DOHH2 (cell line): ENCODE measurements around the gene FRS3.

ENCODE experiments used
- H3F3A ChIP-seq: fragments of 200-600 bp; sonication (generic), shearing (Covaris generic); 2 replicates; pipeline ENCODE4 v1.6.0; 2016; ENCODE audit warnings: antibody characterized with exemption, mild to moderate bottlenecking; ENCODE audit not compliant: control insufficient read depth, insufficient read depth
- H3K27ac ChIP-seq: fragments of 200-600 bp; sonication (generic); 2 replicates; pipeline ENCODE4 v1.5.1; 2014; ENCODE audit warnings: low read depth, mild to moderate bottlenecking, low read length, moderate library complexity
- H3K27me3 ChIP-seq: fragments of 200-600 bp; sonication (generic); 2 replicates; pipeline ENCODE4 v1.6.1; 2014; ENCODE audit warnings: mild to moderate bottlenecking, low read length, mixed read lengths; ENCODE audit not compliant: control insufficient read depth
- H3K36me3 ChIP-seq: fragments of 200-600 bp; sonication (generic); 2 replicates; pipeline ENCODE4 v1.6.1; 2014; ENCODE audit warnings: mild to moderate bottlenecking, low read length, moderate library complexity, mixed read lengths; ENCODE audit not compliant: control insufficient read depth
- H3K4me1 ChIP-seq: fragments of 200-600 bp; sonication (generic); 2 replicates; pipeline ENCODE4 v1.6.1; 2014; ENCODE audit warnings: mild to moderate bottlenecking, low read length, mixed read lengths; ENCODE audit not compliant: control insufficient read depth
- H3K4me2 ChIP-seq: fragments of 200-600 bp; sonication (generic); 2 replicates; pipeline ENCODE4 v1.6.0; 2014; ENCODE audit warnings: mild to moderate bottlenecking, low read length, moderate library complexity
- H3K4me3 ChIP-seq: fragments of 200-600 bp; sonication (generic); 2 replicates; pipeline ENCODE4 v1.5.1; 2014; ENCODE audit warnings: mild to moderate bottlenecking, low read length, mixed read lengths
- H3K79me2 ChIP-seq: fragments of 200-600 bp; sonication (generic); 2 replicates; pipeline ENCODE4 v1.6.1; 2014; ENCODE audit warnings: mild to moderate bottlenecking, low read length, mixed read lengths; ENCODE audit not compliant: control insufficient read depth
- H3K9me2 ChIP-seq: fragments of 200-600 bp; sonication (generic); replicated peaks from 2 replicates; pipeline ENCODE4 v1.6.1; 2014; ENCODE audit warnings: mild to moderate bottlenecking, low read length, mixed read lengths; ENCODE audit not compliant: control insufficient read depth
- H3K9me3 ChIP-seq: fragments of 200-600 bp; sonication (generic); 2 replicates; pipeline ENCODE4 v1.6.1; 2014; ENCODE audit warnings: antibody characterized with exemption, low read length, mixed read lengths; ENCODE audit not compliant: control insufficient read depth, insufficient read depth
- H4K20me1 ChIP-seq: fragments of 200-600 bp; sonication (generic); 2 replicates; pipeline ENCODE4 v1.6.0; 2014; ENCODE audit warnings: low read depth, mild to moderate bottlenecking, antibody characterized with exemption, low read length, moderate library complexity; ENCODE audit not compliant: control insufficient read depth, insufficient read depth
- CTCF ChIP-seq: fragments of 200-600 bp; sonication (generic); IDR thresholded peaks from one replicate; pipeline ENCODE4 v1.5.1; 2014; ENCODE audit warnings: antibody characterized with exemption, mild to moderate bottlenecking, low read depth, low read length; ENCODE audit not compliant: poor library complexity, severe bottlenecking
- EZH2phosphoT487 ChIP-seq: fragments of 200-600 bp; sonication (generic); IDR thresholded peaks from 2 replicates; pipeline ENCODE4 v1.6.1; 2017; ENCODE audit warnings: borderline replicate concordance, mild to moderate bottlenecking, antibody characterized with exemption, low read length, moderate library complexity, mixed read lengths

FRS3 gene

GRCh38 chr6:41777551-41778285 is 2.0 kb downstream of the FRS3 start:
- TF ChIP-seq EZH2phosphoT487, result no peak
- TF ChIP-seq CTCF, result no peak
- no peak overlapping the region for H3K4me2 ChIP-seq
- H3K9me2 ChIP-seq, result no peaks in the 10 kb centered on the region
- peaks cover 12% of the 10 kb centered on the region for H3F3A ChIP-seq
- no peaks in the 10 kb centered on the region for H3K9me3 ChIP-seq
- H3K4me1 ChIP-seq, result peaks cover 21% of the 10 kb centered on the region
- no peak overlapping the region for H3K27ac ChIP-seq
- H3K36me3 ChIP-seq, result peaks cover 11% of the 10 kb centered on the region
- peaks cover 7% of the 10 kb centered on the region for H3K79me2 ChIP-seq
- no peak overlapping the region for H3K4me3 ChIP-seq
- peaks cover 4% of the 10 kb centered on the region for H3K27me3 ChIP-seq
- no peaks in the 10 kb centered on the region for H4K20me1 ChIP-seq

GRCh38 chr6:41775293-41775882 is 4.3 kb downstream of the FRS3 start:
- TF ChIP-seq EZH2phosphoT487 (no peak), CTCF (no peak)
- Histone ChIP-seq H3K4me2 (no peak overlapping the region), H3K36me3 (peaks cover 24% of the 10 kb centered on the region), H3K4me3 (no peak overlapping the region), H3K9me3 (no peaks in the 10 kb centered on the region), H3K79me2 (peaks cover 7% of the 10 kb centered on the region), H3K9me2 (no peaks in the 10 kb centered on the region), H3K4me1 (peaks cover 8% of the 10 kb centered on the region), H4K20me1 (no peaks in the 10 kb centered on the region), H3F3A (0 out of 2 replicates have a peak, but pooled peaks cover 6% of the 10 kb centered on the region), H3K27me3 (no peaks in the 10 kb centered on the region), H3K27ac (no peak overlapping the region)

- Histone ChIP-seq H3K79me2 (peaks cover 7% of the 10 kb centered on the region), H3K27ac (no peak overlapping the region), H3K9me2 (no peaks in the 10 kb centered on the region), H3K27me3 (no peaks in the 10 kb centered on the region), H3K4me1 (peaks cover 8% of the 10 kb centered on the region), H3K9me3 (no peaks in the 10 kb centered on the region), H4K20me1 (no peaks in the 10 kb centered on the region), H3K4me3 (no peak overlapping the region), H3K4me2 (no peak overlapping the region), H3K36me3 (peaks cover 24% of the 10 kb centered on the region), H3F3A (0 out of 2 replicates have a peak, but pooled peaks cover 6% of the 10 kb centered on the region)
- TF ChIP-seq CTCF, result no peak
- TF ChIP-seq EZH2phosphoT487, result no peak
These were observed 4.9 kb downstream of the FRS3 start for GRCh38 chr6:41774841-41775240.
